Measurements from ENCODE around the gene OR9G1. TPM values are rescaled to one million over a fixed set of nuclear protein-coding genes. Genes with fewer than 3 reads are reported as not detected.

The OR9G1 gene
- total and polyA plus RNA-seq, 9 of the 15 experiments (the other 6 are each of a cell fraction or from before 2014, with no cell fraction given), result not detected

- FAIRE-seq, result no peak
- Histone ChIP-seq H3K9me3 (replicated peaks; ENCODE audit: control insufficient read depth, insufficient read depth, low read depth, low read length) (no peaks in the 10 kb centered on the region), H3K4me2 (ENCODE audit: insufficient read depth, low read length) (no peak overlapping the region), H2AFZ (ENCODE audit: low read depth, low read length) (no peak overlapping the region), H3K27ac (ENCODE audit: extremely low read depth, low read depth, low read length) (no peak overlapping the region), H3K9me1 (ENCODE audit: control insufficient read depth, insufficient read depth, low read length) (no peaks in the 10 kb centered on the region), H3K9ac (ENCODE audit: insufficient read depth in 1 of 2, low read depth in 2 of 2, low read length in 2 of 2) (no peak overlapping the region), H3K4me1 (replicated peaks in 1 of 2; ENCODE audit: control insufficient read depth in 2 of 2, insufficient read depth in 2 of 2, low read length in 2 of 2) (no peaks in the 10 kb centered on the region), H4K20me1 (replicated peaks; ENCODE audit: control insufficient read depth, insufficient read depth, low read length) (no peaks in the 10 kb centered on the region), H3K27me3 (ENCODE audit: control insufficient read depth in 2 of 2, insufficient read depth in 2 of 2, low read length in 2 of 2) (no peaks in the 10 kb centered on the region), H3K4me3 (no peak overlapping the region), H3K36me3 (ENCODE audit: control insufficient read depth, insufficient read depth, low read length) (no peaks in the 10 kb centered on the region), H3K79me2 (ENCODE audit: control insufficient read depth, insufficient read depth, low read length) (no peaks in the 10 kb centered on the region)
- TF ChIP-seq SMAD4 (CRISPR knock-in tag; conservative IDR thresholded peaks at IDR 0.05), result no peak
- no peak for TF ChIP-seq BRD4 (IDR thresholded peaks at IDR 0.05)
- no peak for TF ChIP-seq ZBTB2 (IDR thresholded peaks at IDR 0.05)
- no peak for TF ChIP-seq HMBOX1 (IDR thresholded peaks at IDR 0.05)
- no peak for TF ChIP-seq NCOA6 (IDR thresholded peaks at IDR 0.05)
- in situ Hi-C loops (cut with MboI), result no loop called here
- no TSS peak for BruUV-seq (replicated peaks)
- WGBS (ENCODE audit: insufficient coverage, low coverage, missing lambda C conversion rate), result 2% methylated on average over 3 of the region's 3 CpGs
- no peak for ATAC-seq
- CTCF ChIA-PET (ENCODE audit: low intra/inter-chr PET ratio), result no interaction called here
- no peak for DNase-seq (ENCODE audit: extremely low read depth in 1 of 4, low spot score in 3 of 4)
- POLR2A ChIA-PET, result no interaction called here
- intact Hi-C loops (cut with micrococcal nuclease), result no loop called here
Measured at GRCh38 chr11:56740107-56740506, 41.2 kb downstream of the OR9G1 start.

Data from K562 (cell line).